VCaP (cell line): ENCODE results near the gene ZNF57.
"Not testable (repeated sequence)": the region's sequence is repeated elsewhere in the genome, so short reads cannot be mapped to it uniquely, and the experiment has no call there.

ENCODE experiments used
- H3K27ac ChIP-seq: fragments of 450-650 bp; 2 replicates; pipeline ENCODE4 v1.5.1; 2017
- CTCF ChIP-seq: fragments of 450-650 bp; conservative IDR thresholded peaks from 2 replicates; pipeline ENCODE4 v1.5.1; 2017; ENCODE audit warnings: mild to moderate bottlenecking, moderate library complexity

Gene ZNF57

DNA sequence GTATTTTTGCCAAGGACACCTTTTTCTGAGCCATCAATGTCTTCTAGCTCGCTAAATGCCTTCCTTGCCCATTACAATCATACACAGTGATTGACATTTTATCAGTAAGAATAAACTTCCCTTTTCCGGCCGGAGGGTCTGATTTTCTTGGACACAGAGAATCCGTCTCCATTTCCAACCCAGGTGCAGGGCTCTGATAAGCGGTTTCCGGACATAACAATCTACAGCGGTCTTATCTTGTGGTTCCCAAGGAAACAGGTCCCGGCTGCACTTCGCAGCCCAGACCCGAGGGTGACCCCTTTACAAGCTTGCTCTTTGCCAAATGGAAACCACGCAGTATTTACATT, 49.2 kb downstream of the ZNF57 start:
- peak overlapping the region; percentile 98 for H3K27ac ChIP-seq
- TF ChIP-seq CTCF, result no peak

- H3K27ac ChIP-seq, result peak overlapping the region; percentile 98
- no peak for TF ChIP-seq CTCF
Measured at GRCh38 chr19:2950286-2951124, 49.8 kb downstream of the ZNF57 start.

DNA sequence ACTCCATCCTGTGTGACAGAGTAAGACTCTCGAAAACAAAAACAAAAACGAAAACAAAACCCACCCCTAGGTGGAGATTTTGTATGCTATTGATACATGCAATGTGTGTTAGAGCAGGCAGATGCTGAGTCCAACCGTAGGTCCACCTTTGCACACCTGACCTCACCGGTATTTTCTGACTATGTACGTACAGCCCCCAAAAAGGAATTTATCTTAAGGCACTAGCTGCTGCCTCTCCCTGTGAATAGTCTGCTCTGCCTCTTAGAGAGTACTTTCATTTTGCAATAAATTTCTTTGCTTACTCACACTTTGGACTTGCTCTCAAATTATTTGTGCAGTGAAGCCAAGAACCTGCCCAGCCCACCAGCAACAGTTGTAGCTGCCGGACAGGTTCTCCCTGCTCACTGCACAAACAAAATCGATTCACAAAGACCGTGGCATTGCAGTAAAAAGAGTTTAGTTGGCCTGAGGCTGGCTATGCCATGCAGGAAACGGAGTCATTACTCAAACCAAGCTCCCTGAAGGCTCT, 52.3 kb downstream of the ZNF57 start:
- TF ChIP-seq CTCF, result no peak
- peak overlapping the region; percentile 98 for H3K27ac ChIP-seq

DNA sequence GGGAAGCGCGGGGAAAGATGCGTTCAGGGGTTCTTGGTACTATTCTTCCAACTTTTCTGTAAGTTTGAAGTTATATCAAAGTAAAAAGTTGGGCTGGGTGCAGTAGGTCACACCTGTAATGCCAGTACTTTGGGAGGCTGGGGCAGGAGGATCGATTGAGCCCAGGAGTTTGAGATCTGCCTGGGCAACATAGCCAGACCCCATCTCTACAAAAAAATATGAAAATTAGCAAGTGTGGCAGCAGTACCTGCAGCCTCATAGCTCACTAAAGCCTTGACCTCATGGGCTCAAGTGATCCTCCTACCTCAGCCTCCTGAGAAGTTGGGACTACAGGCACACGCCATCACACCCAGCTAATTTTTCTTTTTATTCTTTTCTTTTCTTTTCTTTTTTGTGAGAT, 56.4 kb downstream of the ZNF57 start:
- no peak for TF ChIP-seq CTCF
- no peak overlapping the region for H3K27ac ChIP-seq

- no peak overlapping the region for H3K27ac ChIP-seq
- TF ChIP-seq CTCF, result no peak
Measured at GRCh38 chr19:2960120-2960519, 59.4 kb downstream of the ZNF57 start.

DNA sequence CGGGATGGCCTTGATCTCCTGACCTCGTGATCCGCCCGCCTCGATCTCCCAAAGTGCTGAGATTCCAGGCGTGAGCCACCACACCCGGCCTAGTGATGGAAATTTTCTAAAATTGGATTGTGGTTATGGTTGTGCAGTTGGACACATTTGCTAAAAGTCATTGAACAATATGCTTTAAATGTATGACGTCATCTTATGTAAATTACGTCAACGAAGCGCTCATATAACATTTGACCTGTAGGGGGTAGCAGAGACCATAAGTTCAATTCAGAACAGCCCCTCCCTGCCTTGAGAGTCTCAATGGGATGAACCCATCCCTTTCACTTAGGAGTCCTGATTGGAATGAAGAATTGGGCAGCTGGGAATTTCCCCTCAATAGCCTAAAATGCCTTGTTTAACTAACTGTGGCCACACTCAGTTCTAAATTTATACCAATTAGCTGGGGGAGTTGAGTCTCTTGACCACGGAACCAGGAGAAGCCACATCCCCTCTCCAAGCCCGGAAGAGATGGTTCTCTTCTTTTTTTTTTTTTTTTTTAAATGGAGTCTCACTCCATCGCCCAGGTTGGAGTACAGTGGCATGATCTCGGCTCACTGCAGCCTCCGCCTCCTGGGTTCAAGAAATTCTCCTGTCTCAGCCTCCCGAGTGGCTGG, 61.4 kb downstream of the ZNF57 start:
- H3K27ac ChIP-seq, result no peak overlapping the region
- TF ChIP-seq CTCF, result peak; percentile 62

GRCh38 chr19:2963122-2963521, 62.4 kb downstream of the ZNF57 start:
- TF ChIP-seq CTCF, result no peak
- H3K27ac ChIP-seq, result no peak overlapping the region

DNA sequence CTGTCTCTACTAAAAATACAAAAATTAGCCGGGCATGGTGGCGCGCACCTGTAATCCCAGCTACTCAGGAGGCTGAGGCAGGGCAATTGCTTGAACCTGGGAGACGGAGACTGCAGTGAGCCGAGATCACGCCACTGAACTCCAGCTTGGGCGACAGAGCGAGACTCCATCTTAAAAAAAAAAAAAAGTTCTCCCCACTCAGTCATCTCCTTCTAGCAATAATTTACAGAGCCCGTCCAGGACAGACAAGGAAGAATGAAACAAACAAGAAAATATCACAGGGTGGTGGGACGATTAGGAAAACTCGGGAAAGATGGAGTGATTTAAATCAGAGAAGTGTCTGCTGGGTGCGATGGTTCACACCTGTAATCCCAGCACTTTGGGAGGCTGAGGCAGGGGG, 62.9 kb downstream of the ZNF57 start:
- not testable (repeated sequence) for H3K27ac ChIP-seq
